PC-9 (cell line): ENCODE measurements around the gene CCDC89. TPM values are rescaled to one million over a fixed set of nuclear protein-coding genes. Genes with fewer than 3 reads are reported as not detected.

Experiments used
- BruUV-seq: library from RNA; stranded (reverse); fragments of 400-500 nt; replicated peaks from 2 replicates; lab custom pipeline; 2021; lab: Mats Ljungman, UMichigan
- CTCF ChIA-PET: fragments of 300-600 bp; sonication (Branson Sonifier 250); formaldehyde crosslinking; loops from one replicate; lab custom pipeline; 2022; ENCODE audit warnings: antibody characterized with exemption; lab: Charles Lee
- POLR2A ChIA-PET: fragments of 300-600 bp; sonication (Branson Sonifier 250); formaldehyde crosslinking; loops from one replicate; lab custom pipeline; 2022; ENCODE audit warnings: antibody characterized with exemption; ENCODE audit not compliant: unreplicated experiment; lab: Charles Lee
- DNase-seq, 2 experiments: peaks; one replicate each; pipeline versions ENCODE4 v3.0.0 to v3.0.0-alpha.2; 2015 to 2022; ENCODE audit warnings: mixed read lengths in 1 of 2
- H2AFZ ChIP-seq: fragments of 200-600 bp; sonication (generic); 2 replicates; pipeline ENCODE4 v1.8.1; 2017; ENCODE audit warnings: antibody characterized with exemption
- H3F3A ChIP-seq: fragments of 200-600 bp; sonication (generic); 2 replicates; pipeline ENCODE4 v1.8.1; 2017; ENCODE audit warnings: antibody characterized with exemption, mild to moderate bottlenecking, low read depth; ENCODE audit not compliant: insufficient read depth
- H3K27ac ChIP-seq: fragments of 200-600 bp; sonication (generic); 2 replicates; pipeline ENCODE4 v1.6.1; 2016; ENCODE audit warnings: mixed run types
- H3K27me3 ChIP-seq: fragments of 200-600 bp; sonication (generic); 2 replicates; pipeline ENCODE4 v1.6.1; 2016; ENCODE audit warnings: low read depth, mixed run types; ENCODE audit not compliant: insufficient read depth
- H3K36me3 ChIP-seq: fragments of 200-600 bp; sonication (generic); 2 replicates; pipeline ENCODE4 v1.6.1; 2016; ENCODE audit warnings: low read depth, mixed run types
- H3K4me1 ChIP-seq: fragments of 200-600 bp; sonication (generic); replicated peaks from 2 replicates; pipeline ENCODE4 v1.6.1; 2016; ENCODE audit warnings: mixed run types; ENCODE audit not compliant: insufficient read depth
- H3K4me2 ChIP-seq: fragments of 200-600 bp; sonication (generic); 2 replicates; pipeline ENCODE4 v1.6.1; 2017; ENCODE audit warnings: mixed run types
- H3K4me3 ChIP-seq: fragments of 200-600 bp; sonication (generic); 2 replicates; pipeline ENCODE4 v1.6.1; 2016; ENCODE audit warnings: mixed run types
- H3K79me2 ChIP-seq: fragments of 200-600 bp; sonication (generic); 2 replicates; pipeline ENCODE4 v1.6.1; 2017; ENCODE audit warnings: low read depth, mixed run types
- H3K9me2 ChIP-seq: fragments of 200-600 bp; sonication (generic); 2 replicates; pipeline ENCODE4 v1.8.1; 2017; ENCODE audit warnings: mild to moderate bottlenecking; ENCODE audit not compliant: insufficient read depth
- H3K9me3 ChIP-seq: fragments of 200-600 bp; sonication (generic); 2 replicates; pipeline ENCODE4 v1.8.1; 2016; ENCODE audit warnings: low read depth; ENCODE audit not compliant: insufficient read depth
- H4K20me1 ChIP-seq: fragments of 200-600 bp; sonication (generic); 2 replicates; pipeline ENCODE4 v1.8.1; 2017; ENCODE audit not compliant: insufficient read depth
- CTCF ChIP-seq: fragments of 200-600 bp; sonication (generic); conservative IDR thresholded peaks from 2 replicates; pipeline ENCODE4 v1.6.1; 2017; ENCODE audit warnings: mixed run types, antibody characterized with exemption, mild to moderate bottlenecking, moderate library complexity
- EZH2 ChIP-seq: fragments of 200-600 bp; sonication (generic); IDR thresholded peaks from 2 replicates; pipeline ENCODE4 v1.8.0; 2017; ENCODE audit warnings: antibody characterized with exemption, low read depth
- intact Hi-C: fragments of 100-400 bp; cut with micrococcal nuclease; formaldehyde crosslinking; loops from one replicate; pipeline ENCODE4 v1.10.0; 2022; ENCODE audit not compliant: unreplicated experiment
- total RNA-seq: library from RNA; stranded (reverse); gene quantifications from 2 replicates; pipeline ENCODE4 v1.2.3, GENCODE V29; 2021

CCDC89 gene
- total RNA-seq, 1 experiment from 2014 or later = 0.50 TPM

- H3K27me3 ChIP-seq = no peaks in the 10 kb centered on the region
- H3K79me2 ChIP-seq = no peaks in the 10 kb centered on the region
- H3K27ac ChIP-seq = no peak overlapping the region
- no peak for DNase-seq
- no peaks in the 10 kb centered on the region for H3K9me3 ChIP-seq
- H3K9me2 ChIP-seq = no peaks in the 10 kb centered on the region; the same call in 1 of the 2 replicates
- no peaks in the 10 kb centered on the region for H4K20me1 ChIP-seq
- ChIA-PET CTCF (no interaction called here), POLR2A (no interaction called here)
- TF ChIP-seq EZH2 = no peak
- TF ChIP-seq CTCF = no peak
- no peaks in the 10 kb centered on the region for H3K4me1 ChIP-seq
- H3K36me3 ChIP-seq = no peaks in the 10 kb centered on the region
- no peak overlapping the region for H3K4me3 ChIP-seq
- no peak overlapping the region for H3K4me2 ChIP-seq
- H2AFZ ChIP-seq = no peak overlapping the region
- no TSS peak for BruUV-seq
- intact Hi-C loops = no loop called here
- H3F3A ChIP-seq = no peaks in the 10 kb centered on the region
Measured at GRCh38 chr11:85682330-85683305, 3.4 kb downstream of the CCDC89 start.

- Histone ChIP-seq H4K20me1 (no peaks in the 10 kb centered on the region), H3K4me1 (no peaks in the 10 kb centered on the region), H3K36me3 (no peaks in the 10 kb centered on the region), H3K9me2 (no peaks in the 10 kb centered on the region; the same call in 1 of the 2 replicates), H3K27ac (no peak overlapping the region), H3K4me2 (no peak overlapping the region), H3K27me3 (no peaks in the 10 kb centered on the region), H3K9me3 (no peaks in the 10 kb centered on the region), H3K4me3 (no peak overlapping the region), H2AFZ (no peak overlapping the region), H3F3A (no peaks in the 10 kb centered on the region), H3K79me2 (no peaks in the 10 kb centered on the region)
- BruUV-seq = no TSS peak
- TF ChIP-seq CTCF (no peak), EZH2 (no peak)
- intact Hi-C loops = no loop called here
- POLR2A ChIA-PET = interaction anchor here (0.6 kb wide), 1 partner anchor 564 kb away, joined by 3 read pairs; no protein-coding TSS in a partner anchor
- no peak for DNase-seq
- CTCF ChIA-PET = no interaction called here
Measured at GRCh38 chr11:85680897-85681296, 5.1 kb downstream of the CCDC89 start.

GRCh38 chr11:85679576-85679975 is 6.4 kb downstream of the CCDC89 start:
- no peaks in the 10 kb centered on the region; the same call in 1 of the 2 replicates for H3K9me2 ChIP-seq
- H4K20me1 ChIP-seq = no peaks in the 10 kb centered on the region
- H3K4me3 ChIP-seq = no peak overlapping the region
- ChIA-PET POLR2A (interaction anchor here (0.6 kb wide), 1 partner anchor 31 kb away, joined by 5 read pairs; no protein-coding TSS in a partner anchor), CTCF (no interaction called here)
- peaks cover under 1% of the 10 kb centered on the region; the same call in 1 of the 2 replicates for H3K9me3 ChIP-seq
- intact Hi-C loops = no loop called here
- H3K36me3 ChIP-seq = no peaks in the 10 kb centered on the region
- H3K79me2 ChIP-seq = no peaks in the 10 kb centered on the region
- H3F3A ChIP-seq = no peaks in the 10 kb centered on the region
- TF ChIP-seq EZH2 (no peak), CTCF (no peak)
- H3K4me1 ChIP-seq = no peaks in the 10 kb centered on the region
- BruUV-seq = no TSS peak
- H3K4me2 ChIP-seq = no peak overlapping the region
- no peaks in the 10 kb centered on the region for H3K27me3 ChIP-seq
- no peak overlapping the region for H2AFZ ChIP-seq
- no peak for DNase-seq
- H3K27ac ChIP-seq = no peak overlapping the region
